ENCODE results near the gene TMEM167A. TPM values are rescaled to one million over a fixed set of nuclear protein-coding genes. Genes with fewer than 3 reads are reported as not detected.

Gene TMEM167A
- total RNA-seq, 1 experiment from 2014 or later, result 139 TPM

GRCh38 chr5:83126501-83126900 is 49.3 kb upstream of the TMEM167A start:
- Histone ChIP-seq H3K23ac (ENCODE audit: insufficient read length, low read depth, low read length) (no peak overlapping the region), H4K20me1 (ENCODE audit: control insufficient read depth, insufficient read depth, insufficient read length) (no peaks in the 10 kb centered on the region), H3K9ac (ENCODE audit: extremely low read depth, insufficient read length, low read length) (no peak overlapping the region), H4K8ac (replicated peaks; ENCODE audit: insufficient read length, low read depth, low read length) (no peak overlapping the region), H3T11ph (ENCODE audit: low read length) (no peak overlapping the region), H2BK12ac (ENCODE audit: insufficient read length, low read depth, low read length) (no peak overlapping the region), H3K79me2 (ENCODE audit: insufficient read depth, low read length) (no peaks in the 10 kb centered on the region), H3K4ac (ENCODE audit: low read depth, low read length) (no peak overlapping the region), H3K9me3 (ENCODE audit: control insufficient read depth, low read depth, low read length) (no peaks in the 10 kb centered on the region), H2BK120ac (ENCODE audit: low read depth, low read length, poor library complexity, severe bottlenecking) (no peak overlapping the region), H4K5ac (ENCODE audit: insufficient read length, low read depth, low read length) (no peak overlapping the region), H2BK5ac (ENCODE audit: insufficient read length, low read length) (no peak overlapping the region), H2AK5ac (ENCODE audit: insufficient read length, low read length) (no peak overlapping the region), H3K79me1 (ENCODE audit: insufficient read depth, low read depth, low read length, poor library complexity, severe bottlenecking) (no peaks in the 10 kb centered on the region), H3K56ac (ENCODE audit: insufficient read length, low read depth, low read length) (no peak overlapping the region), H3K18ac (ENCODE audit: insufficient read length, low read depth, low read length) (no peak overlapping the region), H3K4me2 (ENCODE audit: insufficient read depth, insufficient read length, low read length) (no peak overlapping the region), H3K4me1 (ENCODE audit: insufficient read depth, low read length) (no peaks in the 10 kb centered on the region), H2BK15ac (ENCODE audit: low read depth, low read length) (no peak overlapping the region), H2AFZ (ENCODE audit: low read length) (no peak overlapping the region), H3K23me2 (ENCODE audit: insufficient read length, low read depth, low read length, poor library complexity, severe bottlenecking) (no peaks in the 10 kb centered on the region), H3K14ac (ENCODE audit: insufficient read depth, low read length) (no peak overlapping the region), H3K27ac (ENCODE audit: insufficient read length, low read depth, low read length) (no peak overlapping the region), H2BK20ac (ENCODE audit: low read depth, low read length, poor library complexity, severe bottlenecking) (no peak overlapping the region), H3K27me3 (ENCODE audit: insufficient read depth, low read length) (no peaks in the 10 kb centered on the region), H4K91ac (ENCODE audit: insufficient read length, low read depth, low read length) (no peak overlapping the region)
- Mint-ChIP-seq H3K9me3 (peaks cover 23 to 35% of the 10 kb centered on the region in 2 experiments), H3K27ac (no peak overlapping the region), H3K4me3 (no peak overlapping the region), H3K4me1 (no peaks in the 10 kb centered on the region), H3K27me3 (ENCODE audit: low read depth) (no peaks in the 10 kb centered on the region; the same call in 1 of the 2 replicates), H3K36me3 (ENCODE audit: insufficient read depth in 1 of 3, low read depth in 3 of 3) (peaks cover 6 to 26% (median 21%) of the 10 kb centered on the region in 3 experiments)
- TF ChIP-seq, protein P1, sequence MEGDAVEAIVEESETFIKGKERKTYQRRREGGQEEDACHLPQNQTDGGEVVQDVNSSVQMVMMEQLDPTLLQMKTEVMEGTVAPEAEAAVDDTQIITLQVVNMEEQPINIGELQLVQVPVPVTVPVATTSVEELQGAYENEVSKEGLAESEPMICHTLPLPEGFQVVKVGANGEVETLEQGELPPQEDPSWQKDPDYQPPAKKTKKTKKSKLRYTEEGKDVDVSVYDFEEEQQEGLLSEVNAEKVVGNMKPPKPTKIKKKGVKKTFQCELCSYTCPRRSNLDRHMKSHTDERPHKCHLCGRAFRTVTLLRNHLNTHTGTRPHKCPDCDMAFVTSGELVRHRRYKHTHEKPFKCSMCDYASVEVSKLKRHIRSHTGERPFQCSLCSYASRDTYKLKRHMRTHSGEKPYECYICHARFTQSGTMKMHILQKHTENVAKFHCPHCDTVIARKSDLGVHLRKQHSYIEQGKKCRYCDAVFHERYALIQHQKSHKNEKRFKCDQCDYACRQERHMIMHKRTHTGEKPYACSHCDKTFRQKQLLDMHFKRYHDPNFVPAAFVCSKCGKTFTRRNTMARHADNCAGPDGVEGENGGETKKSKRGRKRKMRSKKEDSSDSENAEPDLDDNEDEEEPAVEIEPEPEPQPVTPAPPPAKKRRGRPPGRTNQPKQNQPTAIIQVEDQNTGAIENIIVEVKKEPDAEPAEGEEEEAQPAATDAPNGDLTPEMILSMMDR (conservative IDR thresholded peaks at IDR 0.05), result no peak
- DNase-seq, result no peak
- no CpG with 5 or more reads among the region's 2 CpGs for WGBS (ENCODE audit: extremely low coverage, insufficient read length, low lambda C conversion rate)
